ENCODE results near the gene GPR162.

DNA sequence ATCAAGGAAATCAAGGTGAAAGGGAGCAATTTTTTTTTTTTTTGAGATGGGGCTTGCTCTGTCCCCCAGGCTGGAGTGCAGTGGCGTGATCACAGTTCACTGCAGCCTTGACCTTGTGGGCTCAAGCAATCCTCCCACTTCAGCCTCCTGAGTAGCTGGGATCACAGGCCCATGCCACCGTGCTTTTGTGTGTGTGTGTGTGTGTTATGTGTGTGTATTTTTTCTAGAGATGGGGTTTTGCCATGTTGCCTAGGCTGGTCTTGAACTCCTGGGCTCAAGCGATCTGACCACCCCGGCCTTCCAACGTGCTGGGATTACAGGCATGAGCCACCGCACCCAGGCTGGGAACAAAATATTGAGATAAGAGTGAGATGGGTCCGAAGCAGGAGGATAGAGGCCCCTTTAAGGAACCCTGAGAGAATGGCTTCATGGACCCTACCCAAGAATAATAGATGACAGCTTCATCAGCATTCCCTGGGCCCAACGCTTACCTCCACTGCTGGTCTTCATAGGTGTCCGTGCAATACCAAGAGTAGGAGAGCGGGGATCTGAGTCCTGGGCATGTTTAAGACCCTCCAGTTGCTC, 28.4 kb downstream of the GPR162 start:
- TF ChIP-seq POLR2A (IDR thresholded peaks at IDR 0.05) (no peak), POLR2AphosphoS5 (IDR thresholded peaks at IDR 0.05) (no peak)
